Measurements from ENCODE around the gene FAM219A. TPM values are rescaled to one million over a fixed set of nuclear protein-coding genes. Genes with fewer than 3 reads are reported as not detected.

FAM219A gene
- polyA plus RNA-seq, 3 donors, result 0.61 to 15.3 (median 1.2) TPM

DNA sequence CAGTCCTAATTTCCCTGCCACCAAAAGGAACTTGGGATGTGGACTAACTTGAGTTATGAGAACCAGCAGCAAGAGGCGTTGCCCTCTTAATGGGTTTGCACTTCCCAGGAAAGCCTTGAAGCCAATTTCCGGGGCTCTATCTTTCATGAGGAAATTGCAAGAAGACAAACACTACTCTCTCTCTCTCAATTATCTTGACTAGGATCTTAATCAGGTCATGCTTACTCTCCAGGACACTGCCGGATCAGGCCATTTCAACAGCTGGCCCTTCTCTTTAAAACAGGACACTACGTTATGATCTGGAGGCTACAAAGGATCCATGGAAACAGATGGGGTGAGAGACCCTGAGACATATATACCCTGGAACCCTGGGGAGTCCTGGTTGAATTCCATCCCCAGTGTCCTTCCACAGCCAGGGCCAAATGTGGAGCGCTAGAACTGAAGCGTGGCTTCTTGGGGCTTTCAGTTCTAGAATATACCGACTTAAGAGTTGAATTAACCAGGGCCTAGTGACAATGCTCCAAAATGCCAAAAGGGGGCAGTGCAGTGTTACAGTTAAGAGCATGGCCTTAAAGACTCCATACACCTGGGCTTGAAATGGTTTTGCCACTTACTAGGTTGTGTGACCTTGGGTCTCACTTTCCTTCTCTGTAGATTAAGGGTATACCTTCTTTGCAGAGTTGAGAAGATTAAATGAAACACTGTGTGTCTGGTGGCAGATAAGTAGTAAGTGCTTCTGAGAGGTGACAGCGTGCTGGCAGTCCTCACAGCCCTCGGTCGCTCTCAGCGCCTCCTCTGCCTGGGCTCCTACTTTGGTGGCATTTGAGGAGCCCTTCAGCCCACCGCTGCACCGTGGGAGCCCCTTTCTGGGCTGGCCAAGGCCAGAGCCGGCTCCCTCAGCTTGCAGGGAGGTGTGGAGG lies 21.1 kb downstream of the FAM219A start:
- no peak overlapping the region for H3K9ac ChIP-seq (ENCODE audit: insufficient read depth, low read length, poor library complexity, severe bottlenecking)
- intact Hi-C loops (cut with micrococcal nuclease), result loop anchor here (1.0 to 5.0 kb wide), 3 partner anchors 63 to 165 kb away; no protein-coding TSS in a partner anchor
- WGBS (ENCODE audit: insufficient coverage), result 74% methylated on average over 5 of the region's 14 CpGs
- H3K9me3 ChIP-seq (replicated peaks in 1 of 2; ENCODE audit: control insufficient read depth in 1 of 2, insufficient read depth in 1 of 2, low read length in 2 of 2), result no peaks in the 10 kb centered on the region
- H4K20me1 ChIP-seq (ENCODE audit: insufficient read depth, low read length), result peaks cover 19% of the 10 kb centered on the region
- no peaks in the 10 kb centered on the region for H3K4me1 ChIP-seq (ENCODE audit: control insufficient read depth in 1 of 2, insufficient read depth in 2 of 2, low read length in 2 of 2)
- H3K4me3 ChIP-seq (replicated peaks in 1 of 3; ENCODE audit: low read depth in 2 of 3, low read length in 3 of 3), result no peak overlapping the region
- no peaks in the 10 kb centered on the region for H3K27me3 ChIP-seq (ENCODE audit: control insufficient read depth in 2 of 2, insufficient read depth in 2 of 2, low read length in 2 of 2)
- Mint-ChIP-seq H3K9me3 (peaks cover 0 to 2% (median 0%) of the 10 kb centered on the region in 7 donors), H3K36me3 (peaks cover 10 to 12% of the 10 kb centered on the region in 2 donors), H3K27me3 (ENCODE audit: low read depth in 3 of 3) (peaks cover 0 to 6% (median 4%) of the 10 kb centered on the region in 3 donors), H3K4me3 (no peak overlapping the region), H3K4me1 (peaks cover 7% of the 10 kb centered on the region), H3K27ac (no peak overlapping the region)
- TF ChIP-seq CTCF (IDR thresholded peaks at IDR 0.05), result peak; percentile 80
- DNase-seq, result peak; percentile 49 to 61 (median 60)
- no peak overlapping the region for H3K27ac ChIP-seq (ENCODE audit: low read depth in 1 of 2, low read length in 2 of 2)
- peaks cover 0 to 3% of the 10 kb centered on the region in 2 donors for H3K36me3 ChIP-seq (replicated peaks in 1 of 2; ENCODE audit: control insufficient read depth in 1 of 2, insufficient read depth in 2 of 2, low read length in 2 of 2)
- no peak overlapping the region for H3K4me2 ChIP-seq (replicated peaks; ENCODE audit: extremely low read depth, low read length, poor library complexity, severe bottlenecking)
- no peaks in the 10 kb centered on the region for H3K79me2 ChIP-seq (ENCODE audit: insufficient read depth, low read length)
- H2AFZ ChIP-seq (ENCODE audit: insufficient read depth, low read depth, low read length, poor library complexity, severe bottlenecking), result no peak overlapping the region

GRCh38 chr9:34431667-34432066 lies 26.7 kb downstream of the FAM219A start:
- Histone ChIP-seq H3K4me1 (ENCODE audit: control insufficient read depth in 1 of 2, insufficient read depth in 2 of 2, low read length in 2 of 2) (no peaks in the 10 kb centered on the region), H3K4me2 (replicated peaks; ENCODE audit: extremely low read depth, low read length, poor library complexity, severe bottlenecking) (no peak overlapping the region), H4K20me1 (ENCODE audit: insufficient read depth, low read length) (peaks cover 20% of the 10 kb centered on the region), H2AFZ (ENCODE audit: insufficient read depth, low read depth, low read length, poor library complexity, severe bottlenecking) (no peak overlapping the region), H3K9me3 (replicated peaks in 1 of 2; ENCODE audit: control insufficient read depth in 1 of 2, insufficient read depth in 1 of 2, low read length in 2 of 2) (no peaks in the 10 kb centered on the region), H3K36me3 (replicated peaks in 1 of 2; ENCODE audit: control insufficient read depth in 1 of 2, insufficient read depth in 2 of 2, low read length in 2 of 2) (no peaks in the 10 kb centered on the region), H3K79me2 (ENCODE audit: insufficient read depth, low read length) (no peaks in the 10 kb centered on the region), H3K27me3 (ENCODE audit: control insufficient read depth in 2 of 2, insufficient read depth in 2 of 2, low read length in 2 of 2) (no peaks in the 10 kb centered on the region), H3K27ac (ENCODE audit: low read depth in 1 of 2, low read length in 2 of 2) (no peak overlapping the region), H3K4me3 (replicated peaks in 1 of 3; ENCODE audit: low read depth in 2 of 3, low read length in 3 of 3) (no peak overlapping the region), H3K9ac (ENCODE audit: insufficient read depth, low read length, poor library complexity, severe bottlenecking) (no peak overlapping the region)
- Mint-ChIP-seq H3K27me3 (ENCODE audit: low read depth in 3 of 3) (peaks cover 0 to 5% (median 2%) of the 10 kb centered on the region in 3 donors), H3K4me1 (no peaks in the 10 kb centered on the region), H3K9me3 (no peaks in the 10 kb centered on the region), H3K4me3 (no peak overlapping the region), H3K27ac (peak overlapping the region in 1 of 7 donors; percentile 13), H3K36me3 (peaks cover 3 to 9% of the 10 kb centered on the region in 2 donors)
- 100% methylated on average over 1 of the region's 2 CpGs for WGBS (ENCODE audit: insufficient coverage)
- no peak for DNase-seq
- TF ChIP-seq CTCF (IDR thresholded peaks at IDR 0.05), result no peak
- intact Hi-C loops (cut with micrococcal nuclease), result no loop called here

Measured in CD14-positive monocyte (primary cell).